Measurements from ENCODE around the gene FOXN3. TPM values are rescaled to one million over a fixed set of nuclear protein-coding genes. Genes with fewer than 3 reads are reported as not detected.
A peak's percentile ranks its signal among the peaks of the same experiment; 100 is the strongest.

FOXN3 gene
- total RNA-seq, 1 donor from 2014 or later: 106 TPM

- TF ChIP-seq, protein P1, sequence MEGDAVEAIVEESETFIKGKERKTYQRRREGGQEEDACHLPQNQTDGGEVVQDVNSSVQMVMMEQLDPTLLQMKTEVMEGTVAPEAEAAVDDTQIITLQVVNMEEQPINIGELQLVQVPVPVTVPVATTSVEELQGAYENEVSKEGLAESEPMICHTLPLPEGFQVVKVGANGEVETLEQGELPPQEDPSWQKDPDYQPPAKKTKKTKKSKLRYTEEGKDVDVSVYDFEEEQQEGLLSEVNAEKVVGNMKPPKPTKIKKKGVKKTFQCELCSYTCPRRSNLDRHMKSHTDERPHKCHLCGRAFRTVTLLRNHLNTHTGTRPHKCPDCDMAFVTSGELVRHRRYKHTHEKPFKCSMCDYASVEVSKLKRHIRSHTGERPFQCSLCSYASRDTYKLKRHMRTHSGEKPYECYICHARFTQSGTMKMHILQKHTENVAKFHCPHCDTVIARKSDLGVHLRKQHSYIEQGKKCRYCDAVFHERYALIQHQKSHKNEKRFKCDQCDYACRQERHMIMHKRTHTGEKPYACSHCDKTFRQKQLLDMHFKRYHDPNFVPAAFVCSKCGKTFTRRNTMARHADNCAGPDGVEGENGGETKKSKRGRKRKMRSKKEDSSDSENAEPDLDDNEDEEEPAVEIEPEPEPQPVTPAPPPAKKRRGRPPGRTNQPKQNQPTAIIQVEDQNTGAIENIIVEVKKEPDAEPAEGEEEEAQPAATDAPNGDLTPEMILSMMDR (IDR thresholded peaks at IDR 0.05): no peak
- intact Hi-C loops (cut with micrococcal nuclease): loop anchor here (1.0 to 5.0 kb wide), 8 partner anchors 22 to 515 kb away; partner anchors contain the start of gene FOXN3
- H3K36me3 Mint-ChIP-seq (ENCODE audit: low read depth): peaks cover 40% of the 10 kb centered on the region
- H3K4me1 Mint-ChIP-seq: peaks cover 43% of the 10 kb centered on the region
- H3K27me3 Mint-ChIP-seq: no peaks in the 10 kb centered on the region
- peak overlapping the region; percentile 69 for H3K4me3 Mint-ChIP-seq
- ChIA-PET POLR2A (interaction anchor here (0.5 to 2.7 kb wide), 9 partner anchors 10 to 493 kb away, joined by 3 to 12 read pairs (median 4); no protein-coding TSS in a partner anchor), CTCF (interaction anchor here (1.2 kb wide), 1 partner anchor 9 kb away, joined by 7 read pairs; no protein-coding TSS in a partner anchor)
- no peaks in the 10 kb centered on the region for H3K9me3 Mint-ChIP-seq
- peak overlapping the region; percentile 91 for H3K27ac Mint-ChIP-seq
- ATAC-seq (ENCODE audit: low read depth): peak; percentile 97
- peak; percentile 44 for DNase-seq
Measured at GRCh38 chr14:89186856-89187376, 230.1 kb downstream of the FOXN3 start.

DNA sequence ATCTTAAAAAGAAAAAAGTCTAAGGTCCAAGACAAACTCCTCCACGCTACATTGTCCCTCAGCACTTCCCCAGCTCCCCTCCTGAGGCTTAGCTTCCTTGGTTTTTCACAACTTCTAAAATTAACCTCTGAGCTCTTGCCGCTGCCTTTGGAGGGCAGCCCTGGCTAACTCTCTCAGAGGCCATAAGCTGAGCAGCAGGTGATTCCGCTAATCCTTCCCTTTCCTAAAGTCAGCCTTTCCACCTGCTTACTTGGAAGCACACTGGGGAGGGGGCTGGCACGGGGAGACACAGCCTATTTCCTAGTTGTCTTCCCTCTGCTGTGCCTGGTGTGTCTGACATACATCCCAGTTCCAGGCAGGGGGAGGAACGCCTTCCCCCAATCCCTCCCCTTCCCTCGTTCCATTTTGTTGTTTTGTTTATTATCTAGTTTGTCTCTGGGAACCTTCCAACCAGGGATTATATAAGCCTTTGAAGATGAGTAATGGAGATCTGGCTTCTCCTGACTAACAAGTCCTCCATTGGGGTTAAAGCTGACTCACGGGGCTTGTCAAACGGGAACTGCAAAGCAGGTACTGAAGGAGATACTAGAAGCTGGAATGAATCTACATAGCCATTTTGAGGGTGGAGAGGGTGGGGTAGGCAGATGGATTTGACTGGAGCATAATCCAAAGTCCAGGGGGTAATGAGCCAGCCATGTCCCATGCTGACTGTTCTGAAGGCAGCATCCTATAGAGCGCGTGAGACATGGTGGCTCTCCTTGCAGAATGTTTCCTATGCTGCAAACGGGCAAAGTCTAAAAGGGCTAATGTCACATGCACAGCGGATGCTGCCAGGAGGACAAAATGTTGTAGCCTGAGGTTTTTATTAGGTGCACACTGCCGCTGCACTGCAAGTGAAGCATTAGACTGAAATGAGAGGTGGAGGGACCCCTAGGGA lies 230.8 kb downstream of the FOXN3 start:
- intact Hi-C loops (cut with micrococcal nuclease): loop anchor here (1.0 to 5.0 kb wide), 8 partner anchors 21 to 516 kb away; partner anchors contain the start of gene FOXN3
- H3K27me3 Mint-ChIP-seq: no peaks in the 10 kb centered on the region
- peaks cover 43% of the 10 kb centered on the region for H3K36me3 Mint-ChIP-seq (ENCODE audit: low read depth)
- H3K4me3 Mint-ChIP-seq: peak overlapping the region; percentile 69
- DNase-seq (no peak), ATAC-seq (ENCODE audit: low read depth) (no peak)
- peaks cover 41% of the 10 kb centered on the region for H3K4me1 Mint-ChIP-seq
- ChIA-PET POLR2A (interaction anchor here (0.5 to 2.7 kb wide), 9 partner anchors 9 to 493 kb away, joined by 3 to 12 read pairs (median 4); no protein-coding TSS in a partner anchor), CTCF (interaction anchor here (1.2 kb wide), 1 partner anchor 8 kb away, joined by 7 read pairs; no protein-coding TSS in a partner anchor)
- no peaks in the 10 kb centered on the region for H3K9me3 Mint-ChIP-seq
- H3K27ac Mint-ChIP-seq: peak overlapping the region; percentile 91
- TF ChIP-seq, protein P1 (IDR thresholded peaks at IDR 0.05): no peak

DNA sequence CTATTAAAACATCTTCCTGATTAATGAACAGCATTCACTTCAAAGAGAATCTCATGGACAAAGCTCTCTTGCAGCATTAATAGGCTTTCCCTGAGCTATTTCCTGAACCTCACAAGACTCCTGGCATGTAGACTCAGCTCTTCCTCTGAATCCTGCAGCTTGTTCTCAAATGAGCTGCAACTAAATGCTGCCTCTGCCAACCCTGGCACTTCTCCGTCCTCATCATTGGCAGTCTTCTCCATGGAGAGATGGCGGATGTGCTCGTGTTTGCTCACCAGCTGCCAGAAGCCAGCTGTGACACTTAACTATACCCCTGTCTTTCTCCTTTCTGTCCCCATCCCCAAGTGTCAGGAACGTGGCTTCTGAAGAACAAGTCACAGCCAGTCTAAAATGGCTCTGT lies 232.1 kb downstream of the FOXN3 start:
- no peak overlapping the region for H3K27ac Mint-ChIP-seq
- ATAC-seq (ENCODE audit: low read depth) (no peak), DNase-seq (no peak)
- H3K4me1 Mint-ChIP-seq: peaks cover 36% of the 10 kb centered on the region
- ChIA-PET CTCF (interaction anchor here (0.8 to 1.1 kb wide), 2 partner anchors 16 to 233 kb away, joined by 3 to 4 read pairs; no protein-coding TSS in a partner anchor), POLR2A (interaction anchor here (0.6 to 0.7 kb wide), 2 partner anchors 118 to 218 kb away, joined by 4 read pairs; no protein-coding TSS in a partner anchor)
- peaks cover 49% of the 10 kb centered on the region for H3K36me3 Mint-ChIP-seq (ENCODE audit: low read depth)
- intact Hi-C loops (cut with micrococcal nuclease): loop anchor here (5.0 kb wide), 2 partner anchors 432 to 517 kb away; no protein-coding TSS in a partner anchor
- H3K4me3 Mint-ChIP-seq: no peak overlapping the region
- no peaks in the 10 kb centered on the region for H3K27me3 Mint-ChIP-seq
- H3K9me3 Mint-ChIP-seq: no peaks in the 10 kb centered on the region
- TF ChIP-seq, protein P1 (IDR thresholded peaks at IDR 0.05): no peak

- no peak overlapping the region for H3K27ac Mint-ChIP-seq
- intact Hi-C loops (cut with micrococcal nuclease): no loop called here
- DNase-seq: no peak
- no peak for ATAC-seq (ENCODE audit: low read depth)
- H3K27me3 Mint-ChIP-seq: no peaks in the 10 kb centered on the region
- peaks cover 32% of the 10 kb centered on the region for H3K4me1 Mint-ChIP-seq
- ChIA-PET CTCF (no interaction called here), POLR2A (no interaction called here)
- peaks cover 44% of the 10 kb centered on the region for H3K36me3 Mint-ChIP-seq (ENCODE audit: low read depth)
- H3K4me3 Mint-ChIP-seq: no peak overlapping the region
- TF ChIP-seq, protein P1 (IDR thresholded peaks at IDR 0.05): no peak
- H3K9me3 Mint-ChIP-seq: no peaks in the 10 kb centered on the region
Measured at GRCh38 chr14:89182326-89182725, 234.7 kb downstream of the FOXN3 start.

- H3K9me3 Mint-ChIP-seq: no peaks in the 10 kb centered on the region
- ChIA-PET POLR2A (no interaction called here), CTCF (no interaction called here)
- H3K27me3 Mint-ChIP-seq: no peaks in the 10 kb centered on the region
- DNase-seq (no peak), ATAC-seq (ENCODE audit: low read depth) (no peak)
- H3K36me3 Mint-ChIP-seq (ENCODE audit: low read depth): peaks cover 47% of the 10 kb centered on the region
- peaks cover 25% of the 10 kb centered on the region for H3K4me1 Mint-ChIP-seq
- TF ChIP-seq, protein P1 (IDR thresholded peaks at IDR 0.05): no peak
- intact Hi-C loops (cut with micrococcal nuclease): no loop called here
- H3K27ac Mint-ChIP-seq: no peak overlapping the region
- no peak overlapping the region for H3K4me3 Mint-ChIP-seq
Measured at GRCh38 chr14:89180546-89180945, 236.5 kb downstream of the FOXN3 start.

Data from activated B cell treated with CpG ODN at 0.5 μM for 24 hours (primary cell).